Measurements from ENCODE around the gene NFATC1. TPM values are rescaled to one million over a fixed set of nuclear protein-coding genes. Genes with fewer than 3 reads are reported as not detected.

NFATC1 gene
- polyA plus RNA-seq, 1 of the 3 experiments (the other 2 are of a cell fraction): 0.02 TPM

DNA sequence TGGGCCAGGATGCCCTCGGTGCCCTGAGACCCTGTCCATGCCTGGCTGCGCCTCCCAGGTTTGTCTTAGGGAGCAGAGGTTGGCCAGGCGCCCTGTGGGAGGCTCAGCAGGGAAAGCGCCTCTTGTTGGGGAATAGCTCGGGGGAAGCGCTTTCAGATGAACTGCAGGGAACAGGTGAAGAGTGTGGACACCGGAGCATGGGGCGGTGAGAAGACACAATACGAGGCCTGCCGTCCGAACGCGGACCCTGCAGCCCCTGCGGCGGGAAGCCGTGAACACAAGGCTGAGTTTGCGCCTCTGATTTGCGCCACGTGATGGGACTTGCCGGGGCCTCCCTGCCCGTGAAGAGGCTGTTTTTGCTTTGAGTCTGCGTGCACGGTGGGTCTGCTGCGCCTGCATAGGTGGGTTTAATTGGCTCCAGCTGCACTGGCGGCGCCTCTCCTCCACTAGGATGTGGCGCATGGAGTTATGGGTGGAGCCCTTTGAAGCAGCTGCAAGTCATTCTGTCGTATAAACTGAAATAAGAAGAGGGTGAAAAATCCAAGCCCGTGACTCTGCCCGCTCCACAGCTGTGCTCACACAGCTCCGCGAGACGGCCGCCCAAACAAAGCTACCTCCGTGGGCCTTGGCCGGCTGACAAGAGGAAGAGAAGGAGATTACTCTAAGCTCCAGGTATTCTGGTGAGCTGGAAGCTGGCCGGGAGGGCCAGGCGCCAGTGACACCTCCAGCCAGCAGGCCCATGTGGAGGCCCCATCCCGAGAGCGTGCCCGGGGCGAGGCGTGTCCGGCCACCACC, 180.4 kb downstream of the NFATC1 start:
- H3F3A ChIP-seq (replicated peaks; ENCODE audit: insufficient read depth): no peaks in the 10 kb centered on the region
- POLR2A ChIA-PET: no interaction called here
- no peak overlapping the region for H3K27ac ChIP-seq (ENCODE audit: low read depth in 2 of 2, low read length in 1 of 2)

DNA sequence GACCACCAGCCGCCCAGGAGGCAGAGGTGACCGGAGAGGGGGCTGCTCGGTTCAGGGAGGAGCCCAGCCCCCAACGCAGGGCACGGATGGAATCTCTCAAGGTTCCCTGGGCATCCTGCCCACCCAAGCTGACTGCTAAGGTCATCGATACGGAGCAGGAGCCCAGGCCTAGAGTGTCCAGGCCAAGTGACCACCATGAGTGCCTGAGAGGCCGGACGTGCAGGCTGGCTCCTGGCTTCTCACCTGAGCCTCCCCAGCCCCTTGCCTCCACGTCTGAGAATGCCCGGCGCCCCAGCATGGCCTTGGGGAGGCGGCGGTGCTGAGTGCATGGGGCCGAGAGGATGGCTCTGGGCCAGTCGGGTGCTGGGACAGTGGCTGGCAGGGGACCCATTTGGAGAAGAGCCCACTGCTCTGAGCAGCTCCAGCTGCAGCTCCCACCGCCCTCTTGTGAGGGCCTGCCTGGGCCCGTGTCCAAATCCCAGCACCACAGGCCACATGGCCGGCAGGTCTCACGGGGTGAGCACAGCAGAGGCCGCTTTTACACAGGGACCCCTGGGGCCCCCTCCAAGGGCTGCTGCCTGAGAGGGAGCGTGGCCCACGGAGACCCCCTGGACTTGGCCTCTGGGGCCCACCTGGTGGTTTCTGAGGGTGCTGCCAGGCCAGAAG, 181.1 kb downstream of the NFATC1 start:
- Histone ChIP-seq H3K36me3 (replicated peaks in 1 of 2; ENCODE audit: control insufficient read depth in 1 of 2, insufficient read depth in 2 of 2, low read length in 1 of 2) (no peaks in the 10 kb centered on the region), H3K79me2 (ENCODE audit: insufficient read depth) (no peaks in the 10 kb centered on the region), H3K4me1 (ENCODE audit: control insufficient read depth in 1 of 2, insufficient read depth in 2 of 2, low read depth in 1 of 2, low read length in 1 of 2) (no peaks in the 10 kb centered on the region; a peak in 1 of 4 replicates), H3F3A (replicated peaks; ENCODE audit: insufficient read depth) (no peaks in the 10 kb centered on the region), H2AFZ (ENCODE audit: low read depth) (no peak overlapping the region), H3K27me3 (ENCODE audit: insufficient read depth) (peaks cover 97% of the 10 kb centered on the region), H3K27ac (ENCODE audit: low read depth in 2 of 2, low read length in 1 of 2) (no peak overlapping the region), H4K20me1 (ENCODE audit: insufficient read depth) (no peaks in the 10 kb centered on the region), H3K9ac (no peak overlapping the region), H3K9me3 (peaks cover 10% of the 10 kb centered on the region; the same call in 1 of the 2 replicates), H3K4me2 (no peak overlapping the region), H3K9me2 (no peaks in the 10 kb centered on the region), H3K4me3 (ENCODE audit: low read depth in 2 of 2, low read length in 1 of 2) (no peak overlapping the region)
- no peak for DNase-seq
- WGBS (ENCODE audit: low lambda C conversion rate): 19% methylated on average over 5 of the region's 23 CpGs
- CTCF ChIA-PET: interaction anchor here (1.4 kb wide), 1 partner anchor 8 kb away, joined by 4 read pairs; no protein-coding TSS in a partner anchor
- POLR2A ChIA-PET: no interaction called here
- TF ChIP-seq SMC3 (IDR thresholded peaks at IDR 0.05; ENCODE audit: low read depth, low read length) (no peak), RXRA (IDR thresholded peaks at IDR 0.05; ENCODE audit: borderline replicate concordance, low read depth) (no peak), MEF2A (IDR thresholded peaks at IDR 0.05; ENCODE audit: borderline replicate concordance, low read depth) (no peak), YY1 (IDR thresholded peaks at IDR 0.05; ENCODE audit: low read depth) (no peak), NFIC (IDR thresholded peaks at IDR 0.05; ENCODE audit: borderline replicate concordance) (no peak), EZH2phosphoT487 (IDR thresholded peaks at IDR 0.05; ENCODE audit: borderline replicate concordance, low read depth) (no peak), TAF1 (IDR thresholded peaks at IDR 0.05; ENCODE audit: borderline replicate concordance, low read depth, low read length) (no peak), FOXJ3 (CRISPR knock-in tag; IDR thresholded peaks at IDR 0.05) (no peak)
- TF ChIP-seq, protein P1, sequence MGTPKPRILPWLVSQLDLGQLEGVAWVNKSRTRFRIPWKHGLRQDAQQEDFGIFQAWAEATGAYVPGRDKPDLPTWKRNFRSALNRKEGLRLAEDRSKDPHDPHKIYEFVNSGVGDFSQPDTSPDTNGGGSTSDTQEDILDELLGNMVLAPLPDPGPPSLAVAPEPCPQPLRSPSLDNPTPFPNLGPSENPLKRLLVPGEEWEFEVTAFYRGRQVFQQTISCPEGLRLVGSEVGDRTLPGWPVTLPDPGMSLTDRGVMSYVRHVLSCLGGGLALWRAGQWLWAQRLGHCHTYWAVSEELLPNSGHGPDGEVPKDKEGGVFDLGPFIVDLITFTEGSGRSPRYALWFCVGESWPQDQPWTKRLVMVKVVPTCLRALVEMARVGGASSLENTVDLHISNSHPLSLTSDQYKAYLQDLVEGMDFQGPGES (IDR thresholded peaks at IDR 0.05; ENCODE audit: low read depth, low read length): no peak
- TF ChIP-seq, protein P2, sequence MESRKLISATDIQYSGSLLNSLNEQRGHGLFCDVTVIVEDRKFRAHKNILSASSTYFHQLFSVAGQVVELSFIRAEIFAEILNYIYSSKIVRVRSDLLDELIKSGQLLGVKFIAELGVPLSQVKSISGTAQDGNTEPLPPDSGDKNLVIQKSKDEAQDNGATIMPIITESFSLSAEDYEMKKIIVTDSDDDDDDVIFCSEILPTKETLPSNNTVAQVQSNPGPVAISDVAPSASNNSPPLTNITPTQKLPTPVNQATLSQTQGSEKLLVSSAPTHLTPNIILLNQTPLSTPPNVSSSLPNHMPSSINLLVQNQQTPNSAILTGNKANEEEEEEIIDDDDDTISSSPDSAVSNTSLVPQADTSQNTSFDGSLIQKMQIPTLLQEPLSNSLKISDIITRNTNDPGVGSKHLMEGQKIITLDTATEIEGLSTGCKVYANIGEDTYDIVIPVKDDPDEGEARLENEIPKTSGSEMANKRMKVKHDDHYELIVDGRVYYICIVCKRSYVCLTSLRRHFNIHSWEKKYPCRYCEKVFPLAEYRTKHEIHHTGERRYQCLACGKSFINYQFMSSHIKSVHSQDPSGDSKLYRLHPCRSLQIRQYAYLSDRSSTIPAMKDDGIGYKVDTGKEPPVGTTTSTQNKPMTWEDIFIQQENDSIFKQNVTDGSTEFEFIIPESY (IDR thresholded peaks at IDR 0.05; ENCODE audit: borderline replicate concordance, low read depth): no peak
- TF ChIP-seq, protein P3, sequence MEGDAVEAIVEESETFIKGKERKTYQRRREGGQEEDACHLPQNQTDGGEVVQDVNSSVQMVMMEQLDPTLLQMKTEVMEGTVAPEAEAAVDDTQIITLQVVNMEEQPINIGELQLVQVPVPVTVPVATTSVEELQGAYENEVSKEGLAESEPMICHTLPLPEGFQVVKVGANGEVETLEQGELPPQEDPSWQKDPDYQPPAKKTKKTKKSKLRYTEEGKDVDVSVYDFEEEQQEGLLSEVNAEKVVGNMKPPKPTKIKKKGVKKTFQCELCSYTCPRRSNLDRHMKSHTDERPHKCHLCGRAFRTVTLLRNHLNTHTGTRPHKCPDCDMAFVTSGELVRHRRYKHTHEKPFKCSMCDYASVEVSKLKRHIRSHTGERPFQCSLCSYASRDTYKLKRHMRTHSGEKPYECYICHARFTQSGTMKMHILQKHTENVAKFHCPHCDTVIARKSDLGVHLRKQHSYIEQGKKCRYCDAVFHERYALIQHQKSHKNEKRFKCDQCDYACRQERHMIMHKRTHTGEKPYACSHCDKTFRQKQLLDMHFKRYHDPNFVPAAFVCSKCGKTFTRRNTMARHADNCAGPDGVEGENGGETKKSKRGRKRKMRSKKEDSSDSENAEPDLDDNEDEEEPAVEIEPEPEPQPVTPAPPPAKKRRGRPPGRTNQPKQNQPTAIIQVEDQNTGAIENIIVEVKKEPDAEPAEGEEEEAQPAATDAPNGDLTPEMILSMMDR (IDR thresholded peaks at IDR 0.05): no peak
- TF ChIP-seq, protein P4, sequence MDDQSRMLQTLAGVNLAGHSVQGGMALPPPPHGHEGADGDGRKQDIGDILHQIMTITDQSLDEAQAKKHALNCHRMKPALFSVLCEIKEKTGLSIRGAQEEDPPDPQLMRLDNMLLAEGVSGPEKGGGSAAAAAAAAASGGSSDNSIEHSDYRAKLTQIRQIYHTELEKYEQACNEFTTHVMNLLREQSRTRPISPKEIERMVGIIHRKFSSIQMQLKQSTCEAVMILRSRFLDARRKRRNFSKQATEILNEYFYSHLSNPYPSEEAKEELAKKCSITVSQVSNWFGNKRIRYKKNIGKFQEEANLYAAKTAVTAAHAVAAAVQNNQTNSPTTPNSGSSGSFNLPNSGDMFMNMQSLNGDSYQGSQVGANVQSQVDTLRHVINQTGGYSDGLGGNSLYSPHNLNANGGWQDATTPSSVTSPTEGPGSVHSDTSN (IDR thresholded peaks at IDR 0.05): no peak
- TF ChIP-seq, protein P5, sequence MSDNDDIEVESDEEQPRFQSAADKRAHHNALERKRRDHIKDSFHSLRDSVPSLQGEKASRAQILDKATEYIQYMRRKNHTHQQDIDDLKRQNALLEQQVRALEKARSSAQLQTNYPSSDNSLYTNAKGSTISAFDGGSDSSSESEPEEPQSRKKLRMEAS (IDR thresholded peaks at IDR 0.05; ENCODE audit: low read depth): no peak

More for the DNA sequence above, 180.4 kb downstream of the NFATC1 start:
- Histone ChIP-seq H2AFZ (ENCODE audit: low read depth) (no peak overlapping the region), H3K9ac (no peak overlapping the region), H3K27me3 (ENCODE audit: insufficient read depth) (peaks cover 98% of the 10 kb centered on the region), H3K36me3 (replicated peaks in 1 of 2; ENCODE audit: control insufficient read depth in 1 of 2, insufficient read depth in 2 of 2, low read length in 1 of 2) (no peaks in the 10 kb centered on the region), H3K4me2 (no peak overlapping the region), H3K9me3 (peaks cover 10% of the 10 kb centered on the region; the same call in 1 of the 2 replicates), H3K4me3 (ENCODE audit: low read depth in 2 of 2, low read length in 1 of 2) (no peak overlapping the region), H3K4me1 (ENCODE audit: control insufficient read depth in 1 of 2, insufficient read depth in 2 of 2, low read depth in 1 of 2, low read length in 1 of 2) (peaks cover 0 to under 1% of the 10 kb centered on the region in 2 experiments; a peak in 1 of 4 replicates), H3K79me2 (ENCODE audit: insufficient read depth) (no peaks in the 10 kb centered on the region), H3K9me2 (no peaks in the 10 kb centered on the region), H4K20me1 (ENCODE audit: insufficient read depth) (no peaks in the 10 kb centered on the region)
- DNase-seq: no peak
- 16% methylated on average over 26 of the region's 44 CpGs for WGBS (ENCODE audit: low lambda C conversion rate)
- CTCF ChIA-PET: interaction anchor here (1.4 kb wide), 1 partner anchor 8 kb away, joined by 4 read pairs; no protein-coding TSS in a partner anchor
- TF ChIP-seq, protein P5 (IDR thresholded peaks at IDR 0.05; ENCODE audit: low read depth): no peak
- TF ChIP-seq EP300 (IDR thresholded peaks at IDR 0.05; ENCODE audit: borderline replicate concordance in 1 of 2, low read depth in 1 of 2, low read length in 1 of 2): no peak
- TF ChIP-seq, protein P6, sequence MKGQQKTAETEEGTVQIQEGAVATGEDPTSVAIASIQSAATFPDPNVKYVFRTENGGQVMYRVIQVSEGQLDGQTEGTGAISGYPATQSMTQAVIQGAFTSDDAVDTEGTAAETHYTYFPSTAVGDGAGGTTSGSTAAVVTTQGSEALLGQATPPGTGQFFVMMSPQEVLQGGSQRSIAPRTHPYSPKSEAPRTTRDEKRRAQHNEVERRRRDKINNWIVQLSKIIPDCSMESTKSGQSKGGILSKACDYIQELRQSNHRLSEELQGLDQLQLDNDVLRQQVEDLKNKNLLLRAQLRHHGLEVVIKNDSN (IDR thresholded peaks at IDR 0.05; ENCODE audit: borderline replicate concordance, low read depth): 0 out of 2 replicates have a peak, but pooled peaks have one; percentile 10
- no peak for TF ChIP-seq RXRA (IDR thresholded peaks at IDR 0.05; ENCODE audit: borderline replicate concordance, low read depth)
- TF ChIP-seq FOSL2 (IDR thresholded peaks at IDR 0.05; ENCODE audit: borderline replicate concordance, low read depth): no peak
- TF ChIP-seq CHD2 (IDR thresholded peaks at IDR 0.05; ENCODE audit: low read length, partially characterized antibody): no peak
